ENCODE results near the gene PCSK5. TPM values are rescaled to one million over a fixed set of nuclear protein-coding genes. Genes with fewer than 3 reads are reported as not detected.

The PCSK5 gene
- polyA plus RNA-seq, 1 donor from 2014 or later = 1.7 TPM

DNA sequence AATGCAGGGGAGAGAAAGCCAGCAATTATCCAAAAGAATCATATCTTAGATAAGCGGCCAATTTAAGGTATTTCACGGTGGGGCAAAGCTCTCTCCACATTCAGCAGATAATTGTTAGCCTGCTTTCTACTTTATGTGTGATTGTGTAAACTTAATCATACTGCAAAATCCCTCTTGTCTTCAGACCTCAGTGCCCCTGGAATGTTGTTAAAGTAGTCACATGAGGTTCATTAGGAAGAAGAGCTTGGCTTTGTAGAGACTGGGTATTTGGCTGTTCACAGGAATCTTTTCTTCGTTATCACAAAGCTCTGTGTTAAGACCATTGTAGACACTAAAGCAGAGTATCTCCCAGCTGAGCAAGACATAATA, 376.8 kb downstream of the PCSK5 start:
- no peaks in the 10 kb centered on the region for H4K20me1 ChIP-seq (ENCODE audit: insufficient read depth)
- H2AFZ ChIP-seq (ENCODE audit: low read depth, low read length) = peak overlapping the region; percentile 41
- peak overlapping the region; percentile 75 for H3K27ac ChIP-seq (ENCODE audit: low read length)
- peak overlapping the region; percentile 37 for H3K9ac ChIP-seq (ENCODE audit: low read length)
- no peaks in the 10 kb centered on the region for H3K9me2 ChIP-seq (ENCODE audit: insufficient read depth, low read length)
- H3F3A ChIP-seq (ENCODE audit: insufficient read depth, low read length, poor library complexity, severe bottlenecking) = no peaks in the 10 kb centered on the region
- H3K79me2 ChIP-seq (replicated peaks; ENCODE audit: insufficient read depth, low read length) = no peaks in the 10 kb centered on the region
- peak overlapping the region; percentile 8 for H3K4me2 ChIP-seq (ENCODE audit: low read length)
- peak overlapping the region; percentile 27 for H3K4me3 ChIP-seq (ENCODE audit: low read length)
- no peak for TF ChIP-seq RAD21 (conservative IDR thresholded peaks at IDR 0.05)
- TF ChIP-seq, protein P1, sequence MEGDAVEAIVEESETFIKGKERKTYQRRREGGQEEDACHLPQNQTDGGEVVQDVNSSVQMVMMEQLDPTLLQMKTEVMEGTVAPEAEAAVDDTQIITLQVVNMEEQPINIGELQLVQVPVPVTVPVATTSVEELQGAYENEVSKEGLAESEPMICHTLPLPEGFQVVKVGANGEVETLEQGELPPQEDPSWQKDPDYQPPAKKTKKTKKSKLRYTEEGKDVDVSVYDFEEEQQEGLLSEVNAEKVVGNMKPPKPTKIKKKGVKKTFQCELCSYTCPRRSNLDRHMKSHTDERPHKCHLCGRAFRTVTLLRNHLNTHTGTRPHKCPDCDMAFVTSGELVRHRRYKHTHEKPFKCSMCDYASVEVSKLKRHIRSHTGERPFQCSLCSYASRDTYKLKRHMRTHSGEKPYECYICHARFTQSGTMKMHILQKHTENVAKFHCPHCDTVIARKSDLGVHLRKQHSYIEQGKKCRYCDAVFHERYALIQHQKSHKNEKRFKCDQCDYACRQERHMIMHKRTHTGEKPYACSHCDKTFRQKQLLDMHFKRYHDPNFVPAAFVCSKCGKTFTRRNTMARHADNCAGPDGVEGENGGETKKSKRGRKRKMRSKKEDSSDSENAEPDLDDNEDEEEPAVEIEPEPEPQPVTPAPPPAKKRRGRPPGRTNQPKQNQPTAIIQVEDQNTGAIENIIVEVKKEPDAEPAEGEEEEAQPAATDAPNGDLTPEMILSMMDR (IDR thresholded peaks at IDR 0.05; ENCODE audit: poor library complexity, severe bottlenecking) = no peak
- TF ChIP-seq POLR2AphosphoS5 (IDR thresholded peaks at IDR 0.05) = no peak
- no peak for TF ChIP-seq EZH2 (IDR thresholded peaks at IDR 0.05; ENCODE audit: borderline replicate concordance, insufficient read depth, low read length, poor library complexity, severe bottlenecking)
- TF ChIP-seq TAF1 (IDR thresholded peaks at IDR 0.05; ENCODE audit: low read depth) = no peak
- no peak for TF ChIP-seq EP300 (conservative IDR thresholded peaks at IDR 0.05; ENCODE audit: poor library complexity, severe bottlenecking)
- TF ChIP-seq MXI1 (conservative IDR thresholded peaks at IDR 0.05; ENCODE audit: poor library complexity, severe bottlenecking) = no peak
- TF ChIP-seq SMC3 (conservative IDR thresholded peaks at IDR 0.05; ENCODE audit: poor library complexity) = no peak
- TF ChIP-seq, protein P2, sequence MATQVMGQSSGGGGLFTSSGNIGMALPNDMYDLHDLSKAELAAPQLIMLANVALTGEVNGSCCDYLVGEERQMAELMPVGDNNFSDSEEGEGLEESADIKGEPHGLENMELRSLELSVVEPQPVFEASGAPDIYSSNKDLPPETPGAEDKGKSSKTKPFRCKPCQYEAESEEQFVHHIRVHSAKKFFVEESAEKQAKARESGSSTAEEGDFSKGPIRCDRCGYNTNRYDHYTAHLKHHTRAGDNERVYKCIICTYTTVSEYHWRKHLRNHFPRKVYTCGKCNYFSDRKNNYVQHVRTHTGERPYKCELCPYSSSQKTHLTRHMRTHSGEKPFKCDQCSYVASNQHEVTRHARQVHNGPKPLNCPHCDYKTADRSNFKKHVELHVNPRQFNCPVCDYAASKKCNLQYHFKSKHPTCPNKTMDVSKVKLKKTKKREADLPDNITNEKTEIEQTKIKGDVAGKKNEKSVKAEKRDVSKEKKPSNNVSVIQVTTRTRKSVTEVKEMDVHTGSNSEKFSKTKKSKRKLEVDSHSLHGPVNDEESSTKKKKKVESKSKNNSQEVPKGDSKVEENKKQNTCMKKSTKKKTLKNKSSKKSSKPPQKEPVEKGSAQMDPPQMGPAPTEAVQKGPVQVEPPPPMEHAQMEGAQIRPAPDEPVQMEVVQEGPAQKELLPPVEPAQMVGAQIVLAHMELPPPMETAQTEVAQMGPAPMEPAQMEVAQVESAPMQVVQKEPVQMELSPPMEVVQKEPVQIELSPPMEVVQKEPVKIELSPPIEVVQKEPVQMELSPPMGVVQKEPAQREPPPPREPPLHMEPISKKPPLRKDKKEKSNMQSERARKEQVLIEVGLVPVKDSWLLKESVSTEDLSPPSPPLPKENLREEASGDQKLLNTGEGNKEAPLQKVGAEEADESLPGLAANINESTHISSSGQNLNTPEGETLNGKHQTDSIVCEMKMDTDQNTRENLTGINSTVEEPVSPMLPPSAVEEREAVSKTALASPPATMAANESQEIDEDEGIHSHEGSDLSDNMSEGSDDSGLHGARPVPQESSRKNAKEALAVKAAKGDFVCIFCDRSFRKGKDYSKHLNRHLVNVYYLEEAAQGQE (IDR thresholded peaks at IDR 0.05; ENCODE audit: borderline replicate concordance) = no peak
- no peaks in the 10 kb centered on the region for H3K27me3 ChIP-seq (ENCODE audit: insufficient read depth, low read depth, low read length)
- no peaks in the 10 kb centered on the region for H3K36me3 ChIP-seq (ENCODE audit: insufficient read depth, low read length)
- no peaks in the 10 kb centered on the region for H3K9me3 ChIP-seq (ENCODE audit: low read length)

DNA sequence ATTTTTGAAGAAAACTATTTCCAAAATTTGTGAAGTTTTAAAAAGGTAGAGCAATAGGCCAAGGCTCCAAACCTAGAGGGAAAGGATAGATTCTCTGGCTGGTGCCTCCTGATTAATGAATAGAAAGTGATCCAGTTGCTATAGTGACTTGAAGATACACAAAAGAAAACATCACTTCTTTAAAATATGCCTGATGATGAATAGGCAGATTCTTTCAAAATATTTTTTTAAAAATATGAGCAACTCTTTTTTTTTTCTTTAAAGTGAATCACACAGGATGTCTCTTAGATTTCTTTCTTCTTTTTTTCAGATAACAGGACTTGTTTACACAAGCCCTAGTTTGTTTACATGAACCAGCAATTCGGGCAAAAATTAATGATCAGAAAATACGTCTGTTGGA, 379.3 kb downstream of the PCSK5 start:
- Histone ChIP-seq H3K4me2 (ENCODE audit: low read length) (no peak overlapping the region), H4K20me1 (ENCODE audit: insufficient read depth) (no peaks in the 10 kb centered on the region), H3K79me2 (replicated peaks; ENCODE audit: insufficient read depth, low read length) (no peaks in the 10 kb centered on the region), H3K27me3 (ENCODE audit: insufficient read depth, low read depth, low read length) (no peaks in the 10 kb centered on the region), H3F3A (ENCODE audit: insufficient read depth, low read length, poor library complexity, severe bottlenecking) (no peaks in the 10 kb centered on the region), H3K27ac (ENCODE audit: low read length) (no peak overlapping the region), H3K9ac (ENCODE audit: low read length) (no peak overlapping the region), H3K9me2 (ENCODE audit: insufficient read depth, low read length) (no peaks in the 10 kb centered on the region), H2AFZ (ENCODE audit: low read depth, low read length) (no peak overlapping the region), H3K9me3 (ENCODE audit: low read length) (no peaks in the 10 kb centered on the region), H3K4me3 (ENCODE audit: low read length) (no peak overlapping the region), H3K36me3 (ENCODE audit: insufficient read depth, low read length) (no peaks in the 10 kb centered on the region)
- no peak for TF ChIP-seq MXI1 (conservative IDR thresholded peaks at IDR 0.05; ENCODE audit: poor library complexity, severe bottlenecking)

DNA sequence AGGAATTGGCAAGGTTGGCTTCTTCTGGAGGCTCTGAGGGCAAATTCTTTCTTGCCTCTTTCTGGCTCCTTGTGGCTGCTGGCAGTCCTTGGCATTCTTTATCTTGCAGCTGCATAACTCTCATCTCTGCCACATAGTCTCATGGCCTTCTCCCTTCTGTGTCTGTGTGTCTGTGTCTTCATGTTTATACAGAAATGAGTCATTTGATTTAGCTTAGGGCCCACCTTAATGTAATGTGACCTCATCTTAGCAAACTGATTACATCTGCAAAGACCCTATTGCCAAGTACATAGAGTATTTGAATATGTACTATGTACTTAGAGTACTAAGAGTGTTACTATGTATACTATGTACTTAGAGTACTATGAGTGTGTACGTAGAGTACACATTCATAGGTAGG, 381.3 kb downstream of the PCSK5 start:
- Histone ChIP-seq H3K36me3 (ENCODE audit: insufficient read depth, low read length) (no peaks in the 10 kb centered on the region), H3F3A (ENCODE audit: insufficient read depth, low read length, poor library complexity, severe bottlenecking) (no peaks in the 10 kb centered on the region), H4K20me1 (ENCODE audit: insufficient read depth) (no peaks in the 10 kb centered on the region), H3K9me3 (ENCODE audit: low read length) (no peaks in the 10 kb centered on the region), H3K9ac (ENCODE audit: low read length) (no peak overlapping the region), H3K27me3 (ENCODE audit: insufficient read depth, low read depth, low read length) (no peaks in the 10 kb centered on the region), H2AFZ (ENCODE audit: low read depth, low read length) (no peak overlapping the region), H3K4me3 (ENCODE audit: low read length) (no peak overlapping the region), H3K9me2 (ENCODE audit: insufficient read depth, low read length) (no peaks in the 10 kb centered on the region), H3K4me2 (ENCODE audit: low read length) (no peak overlapping the region), H3K27ac (ENCODE audit: low read length) (no peak overlapping the region), H3K79me2 (replicated peaks; ENCODE audit: insufficient read depth, low read length) (no peaks in the 10 kb centered on the region)
- TF ChIP-seq EZH2 (IDR thresholded peaks at IDR 0.05; ENCODE audit: borderline replicate concordance, insufficient read depth, low read length, poor library complexity, severe bottlenecking) = no peak
- TF ChIP-seq, protein P1 (IDR thresholded peaks at IDR 0.05; ENCODE audit: poor library complexity, severe bottlenecking) = no peak
- TF ChIP-seq RAD21 (conservative IDR thresholded peaks at IDR 0.05) = no peak
- no peak for TF ChIP-seq SMC3 (conservative IDR thresholded peaks at IDR 0.05; ENCODE audit: poor library complexity)
- no peak for TF ChIP-seq EP300 (conservative IDR thresholded peaks at IDR 0.05; ENCODE audit: poor library complexity, severe bottlenecking)
- no peak for TF ChIP-seq MXI1 (conservative IDR thresholded peaks at IDR 0.05; ENCODE audit: poor library complexity, severe bottlenecking)
- TF ChIP-seq POLR2AphosphoS5 (IDR thresholded peaks at IDR 0.05) = no peak
- no peak for TF ChIP-seq TAF1 (IDR thresholded peaks at IDR 0.05; ENCODE audit: low read depth)
- TF ChIP-seq, protein P2 (IDR thresholded peaks at IDR 0.05; ENCODE audit: borderline replicate concordance) = no peak

Data from neural cell (in vitro differentiated cells).